GM12801 (cell line): ENCODE measurements around the gene VEGFA.

Source experiments
- CTCF ChIP-seq: IDR thresholded peaks from one replicate; pipeline ENCODE4 v1.5.1; 2011; ENCODE audit warnings: control low read depth; ENCODE audit not compliant: insufficient read length; ENCODE audit errors: extremely low read depth

The VEGFA gene

GRCh38 chr6:43769526-43770371 is at the start of gene VEGFA:
Gene VEGFA, plus strand, starts transcription at chr6:43770211.
- TF ChIP-seq CTCF, result peak; percentile 44

GRCh38 chr6:43720999-43721398 is 49.0 kb upstream of the VEGFA start:
- no peak for TF ChIP-seq CTCF

DNA sequence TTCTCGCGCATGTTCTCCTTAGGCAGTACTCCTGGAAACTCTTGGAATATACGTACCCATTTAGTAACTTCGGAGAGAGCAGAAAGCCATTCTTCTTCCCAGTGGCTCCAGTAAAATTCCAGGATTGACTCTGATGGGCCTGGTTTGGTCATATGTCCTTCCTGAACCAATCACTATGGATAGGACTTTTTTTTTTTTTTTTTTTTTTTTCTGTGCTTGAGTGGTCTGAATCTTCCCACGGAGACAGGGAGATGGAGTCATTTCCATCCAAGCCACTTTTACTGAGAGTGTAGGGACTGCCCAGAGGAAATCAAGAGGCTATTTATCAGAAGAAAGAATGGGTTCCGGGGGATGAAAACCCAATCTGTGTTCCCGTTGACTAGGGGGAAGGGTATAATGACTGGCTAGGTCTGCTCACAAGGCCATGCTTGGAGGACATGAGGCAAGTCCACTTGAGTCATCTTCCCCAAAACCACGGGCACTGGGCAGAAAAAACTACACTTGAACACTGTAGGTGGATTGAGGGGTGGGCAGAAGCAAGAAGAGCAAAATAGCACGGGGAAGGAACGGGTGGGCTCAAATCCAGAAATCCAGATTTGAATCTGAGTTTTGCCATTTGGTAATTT is 47.0 kb upstream of the VEGFA start:
- TF ChIP-seq CTCF, result no peak

GRCh38 chr6:43723737-43724295 is 46.2 kb upstream of the VEGFA start:
- TF ChIP-seq CTCF, result no peak

DNA sequence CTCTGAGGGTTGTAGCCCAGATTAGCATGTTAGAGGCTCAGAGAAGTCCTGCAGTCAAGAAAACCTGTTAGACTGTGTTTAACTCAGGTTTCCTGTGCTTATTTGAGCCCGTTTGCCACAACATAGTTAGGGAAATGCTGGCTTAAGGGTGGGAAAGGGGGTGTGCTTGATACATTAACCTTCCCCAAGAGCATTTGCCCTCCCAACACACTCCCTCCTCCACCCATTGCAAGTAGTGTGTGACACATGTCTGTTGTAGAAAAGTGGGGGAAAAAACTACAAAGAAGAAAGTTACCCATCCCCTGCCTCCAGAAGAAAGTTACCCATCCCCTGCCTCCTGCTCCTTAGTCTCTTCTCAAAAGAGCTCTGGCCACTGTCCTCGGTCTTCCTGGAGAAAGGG is 45.7 kb upstream of the VEGFA start:
- no peak for TF ChIP-seq CTCF

GRCh38 chr6:43724914-43725642 is 44.9 kb upstream of the VEGFA start:
- no peak for TF ChIP-seq CTCF
